Measurements from ENCODE around the gene DMD. TPM values are rescaled to one million over a fixed set of nuclear protein-coding genes. Genes with fewer than 3 reads are reported as not detected.

The DMD gene
- total and polyA plus RNA-seq, 2 experiments from 2014 or later = 73.5 to 90.7 TPM

- DNase-seq (ENCODE audit: low read depth in 1 of 2, low spot score in 1 of 2) = no peak
Measured at GRCh38 chrX:31071725-31072124, 2139.6 kb downstream of the DMD start, which contains the start of gene FTHL17. FTHL17 (minus strand) TSS chrX:31072041; CDS start chrX:31071953, 88 bp downstream.

GRCh38 chrX:31071262-31071661, 2140.1 kb downstream of the DMD start:
- Histone ChIP-seq H3K4me3 (no peak overlapping the region), H3K36me3 (no peaks in the 10 kb centered on the region), H3K4me1 (ENCODE audit: low read depth) (no peaks in the 10 kb centered on the region), H3K27me3 (no peaks in the 10 kb centered on the region), H3K27ac (no peak overlapping the region), H3K9me3 (ENCODE audit: low read depth) (no peaks in the 10 kb centered on the region)
- DNase-seq (ENCODE audit: low read depth in 1 of 2, low spot score in 1 of 2) = no peak
- no peak for TF ChIP-seq CTCF (IDR thresholded peaks at IDR 0.05; ENCODE audit: low read depth, low read length)

More at GRCh38 chrX:31071725-31072124, 2139.6 kb downstream of the DMD start, which contains the start of gene FTHL17:
- Histone ChIP-seq H3K27me3 (no peaks in the 10 kb centered on the region), H3K36me3 (no peaks in the 10 kb centered on the region), H3K9me3 (ENCODE audit: low read depth) (no peaks in the 10 kb centered on the region), H3K4me1 (ENCODE audit: low read depth) (no peaks in the 10 kb centered on the region), H3K27ac (no peak within 1 kb of the TSS), H3K4me3 (no peak within 1 kb of the TSS)
- TF ChIP-seq CTCF (IDR thresholded peaks at IDR 0.05; ENCODE audit: low read depth, low read length) = no peak

DNA sequence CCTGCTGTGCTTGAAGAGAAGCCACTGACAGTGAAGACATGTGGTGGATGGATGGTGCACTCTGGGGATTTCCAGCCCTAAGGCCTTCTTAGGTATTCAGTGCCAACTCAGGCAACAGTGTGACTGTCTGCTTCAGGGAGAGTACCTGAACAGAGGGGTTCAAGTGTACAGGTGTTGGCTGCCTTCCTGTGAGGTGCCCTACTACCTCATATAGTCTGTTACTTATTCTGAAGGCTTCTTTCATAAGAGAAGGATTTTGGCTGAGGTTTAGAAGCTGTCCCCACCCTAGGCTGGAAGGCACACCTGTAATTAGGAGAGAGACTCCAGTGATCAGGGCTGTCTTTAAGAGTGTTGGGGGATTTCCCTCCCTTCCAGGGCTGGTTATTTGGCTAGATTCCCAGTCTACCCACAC, 2141.3 kb downstream of the DMD start:
- H3K36me3 ChIP-seq = no peaks in the 10 kb centered on the region
- no peak for TF ChIP-seq CTCF (IDR thresholded peaks at IDR 0.05; ENCODE audit: low read depth, low read length)
- H3K27me3 ChIP-seq = no peaks in the 10 kb centered on the region
- H3K9me3 ChIP-seq (ENCODE audit: low read depth) = no peaks in the 10 kb centered on the region
- H3K4me1 ChIP-seq (ENCODE audit: low read depth) = no peaks in the 10 kb centered on the region
- no peak for DNase-seq (ENCODE audit: low read depth in 1 of 2, low spot score in 1 of 2)
- no peak overlapping the region for H3K4me3 ChIP-seq
- no peak overlapping the region for H3K27ac ChIP-seq

Data from cardiac muscle cell (in vitro differentiated cells and primary cell).